GM12878 (cell line): Measurements from ENCODE around the gene FAM53B. TPM values are rescaled to one million over a fixed set of nuclear protein-coding genes. Genes with fewer than 3 reads are reported as not detected.

Experiments used
- BHLHE40 ChIP-seq, 2 experiments: fragments of 450-650 bp in 1 of 2; IDR thresholded peaks; 2 replicates each; pipeline ENCODE4 v1.6.1; 2011 to 2017; ENCODE audit warnings: low read depth in 2 of 2, borderline replicate concordance in 1 of 2, improper control_type of control experiment in 1 of 2, low read length in 1 of 2, mild to moderate bottlenecking in 1 of 2
- EGR1 ChIP-seq, 2 experiments: IDR thresholded peaks; 1 replicate in 1 of 2; 2 replicates in 1 of 2; pipeline ENCODE4 v1.6.1; 2011 to 2012; ENCODE audit warnings: low read depth in 2 of 2, low read length in 2 of 2, borderline replicate concordance in 1 of 2, mild to moderate bottlenecking in 1 of 2, moderate library complexity in 1 of 2
- ETV6 ChIP-seq, 2 experiments: fragments of 450-650 bp in 1 of 2; IDR thresholded peaks in 1 of 2; conservative IDR thresholded peaks in 1 of 2; 2 replicates each; pipeline ENCODE4 v1.6.1; 2014; ENCODE audit warnings: antibody characterized with exemption in 1 of 2, borderline replicate concordance in 1 of 2, low read depth in 1 of 2, mild to moderate bottlenecking in 1 of 2, moderate library complexity in 1 of 2
- GABPA ChIP-seq: IDR thresholded peaks from 2 replicates; pipeline ENCODE4 v1.6.1; 2014; ENCODE audit warnings: antibody characterized with exemption, low read depth, mild to moderate bottlenecking, inconsistent platforms
- IKZF1 ChIP-seq: fragments of 450-650 bp; conservative IDR thresholded peaks from 2 replicates; pipeline ENCODE4 v1.6.1; 2017; ENCODE audit warnings: antibody characterized with exemption, mild to moderate bottlenecking
- IRF4 ChIP-seq: IDR thresholded peaks from 2 replicates; pipeline ENCODE4 v1.6.1; 2011; ENCODE audit warnings: low read depth, low read length
- MTA2 ChIP-seq: fragments of 450-650 bp; IDR thresholded peaks from 2 replicates; pipeline ENCODE4 v1.6.1; 2016; ENCODE audit warnings: low read depth, mild to moderate bottlenecking, moderate library complexity
- MYB ChIP-seq: fragments of 150-350 bp; IDR thresholded peaks from 2 replicates; pipeline ENCODE4 v1.6.1; 2014; ENCODE audit warnings: mild to moderate bottlenecking, low read depth, low read length, borderline replicate concordance
- NFYA ChIP-seq: IDR thresholded peaks from 2 replicates; pipeline ENCODE4 v1.6.1; 2011; ENCODE audit warnings: low read depth, mild to moderate bottlenecking, low read length, improper control_type of control experiment, borderline replicate concordance
- NFYB ChIP-seq: IDR thresholded peaks from 2 replicates; pipeline ENCODE4 v1.6.1; 2011; ENCODE audit warnings: low read depth, mild to moderate bottlenecking, low read length, improper control_type of control experiment, moderate library complexity; ENCODE audit not compliant: insufficient read depth
- POLR2AphosphoS5 ChIP-seq: IDR thresholded peaks from 2 replicates; pipeline ENCODE4 v1.6.1; 2011; ENCODE audit warnings: mild to moderate bottlenecking, low read length, inconsistent platforms
- RFX5 ChIP-seq: IDR thresholded peaks from 2 replicates; pipeline ENCODE4 v1.6.1; 2011; ENCODE audit warnings: low read depth, low read length, improper control_type of control experiment
- RUNX3 ChIP-seq: IDR thresholded peaks from 2 replicates; pipeline ENCODE4 v1.6.1; 2012; ENCODE audit warnings: low read length, inconsistent platforms
- SIN3A ChIP-seq: IDR thresholded peaks from 2 replicates; pipeline ENCODE4 v1.6.1; 2012; ENCODE audit warnings: low read depth, low read length, improper control_type of control experiment
- TAF1 ChIP-seq: IDR thresholded peaks from 2 replicates; pipeline ENCODE4 v1.6.1; 2011; ENCODE audit warnings: mild to moderate bottlenecking, low read depth, low read length, borderline replicate concordance
- WRNIP1 ChIP-seq: IDR thresholded peaks from 2 replicates; pipeline ENCODE4 v1.6.1; 2011; ENCODE audit warnings: low read depth, low read length, improper control_type of control experiment, borderline replicate concordance
- ZNF217 ChIP-seq: fragments of 450-650 bp; IDR thresholded peaks from 2 replicates; pipeline ENCODE4 v1.6.1; 2017; ENCODE audit warnings: antibody characterized with exemption, mild to moderate bottlenecking
- polyA plus RNA-seq, 11 experiments: library from polyadenylated mRNA; depleted of rRNA in 4 of 11; unstranded in 6 of 11; stranded (reverse) in 5 of 11; fragments of >200 nt; fragmentation: Nextera tagmentation in 4 of 11; fragmentation: Illumina TruSeq in 1 of 11; extraction: Ambion mirVana in 4 of 11; extraction: Trizol in 1 of 11; gene quantifications; 1 replicate in 1 of 11; 2 replicates in 10 of 11; pipeline versions ENCODE4 v1.2.1 to v1.2.3, GENCODE V29; 2011 to 2016; ENCODE audit warnings: inconsistent platforms in 2 of 11, missing spikeins in 2 of 11, low read depth in 1 of 11
- total RNA-seq, 4 experiments: library from RNA; depleted of rRNA in 3 of 4; stranded (reverse); fragments of >200 nt in 3 of 4; fragmentation: Illumina TruSeq in 1 of 4; extraction: Trizol in 1 of 4; gene quantifications; 2 replicates each; pipeline versions ENCODE4 v1.2.1 to v1.2.3, GENCODE V29; 2013 to 2021
- TF ChIP-seq, protein P1 (sequence below): fragments of 450-650 bp; IDR thresholded peaks from 2 replicates; pipeline ENCODE4 v1.6.1; 2017; ENCODE audit warnings: mild to moderate bottlenecking, moderate library complexity
- TF ChIP-seq, protein P2 (sequence below): fragments of 450-650 bp; IDR thresholded peaks from 2 replicates; pipeline ENCODE4 v1.6.1; 2018; ENCODE audit warnings: borderline replicate concordance, mild to moderate bottlenecking; ENCODE audit not compliant: partially characterized antibody

Gene FAM53B
- total and polyA plus RNA-seq, 10 of the 15 experiments (the other 5 are each of a cell fraction or from before 2014, with no cell fraction given), result 0.05 to 26.3 (median 8.1) TPM

DNA sequence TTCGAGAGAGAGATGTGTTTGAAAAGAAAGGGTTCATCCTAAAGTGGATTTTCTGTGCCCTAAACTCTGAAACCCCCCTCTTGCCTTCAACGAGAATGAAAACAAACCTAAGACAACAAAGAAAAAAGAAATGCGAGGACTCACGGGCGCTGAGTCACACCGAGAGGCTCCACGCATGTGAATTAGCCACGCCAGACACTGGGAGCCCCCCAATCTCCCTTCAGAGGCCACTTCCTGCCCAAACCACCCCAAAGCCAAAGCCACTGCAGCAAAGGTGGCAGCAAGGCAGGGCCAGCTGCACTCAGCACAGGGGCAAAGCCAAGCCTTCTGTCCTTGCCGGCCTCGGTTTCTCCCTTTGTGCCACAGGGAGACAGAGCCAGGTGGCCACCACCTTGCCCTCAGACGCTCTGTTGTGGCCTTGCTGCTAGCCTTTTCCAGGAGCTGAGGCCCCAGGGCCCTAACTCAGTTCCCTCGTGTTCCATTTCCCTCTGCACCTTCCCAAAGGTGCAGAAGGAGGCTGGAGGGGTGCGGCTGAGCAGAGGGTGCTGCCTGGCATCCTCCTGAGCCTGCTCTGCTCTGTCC, 93.3 kb downstream of the FAM53B start (continued):
- TF ChIP-seq, protein P1, sequence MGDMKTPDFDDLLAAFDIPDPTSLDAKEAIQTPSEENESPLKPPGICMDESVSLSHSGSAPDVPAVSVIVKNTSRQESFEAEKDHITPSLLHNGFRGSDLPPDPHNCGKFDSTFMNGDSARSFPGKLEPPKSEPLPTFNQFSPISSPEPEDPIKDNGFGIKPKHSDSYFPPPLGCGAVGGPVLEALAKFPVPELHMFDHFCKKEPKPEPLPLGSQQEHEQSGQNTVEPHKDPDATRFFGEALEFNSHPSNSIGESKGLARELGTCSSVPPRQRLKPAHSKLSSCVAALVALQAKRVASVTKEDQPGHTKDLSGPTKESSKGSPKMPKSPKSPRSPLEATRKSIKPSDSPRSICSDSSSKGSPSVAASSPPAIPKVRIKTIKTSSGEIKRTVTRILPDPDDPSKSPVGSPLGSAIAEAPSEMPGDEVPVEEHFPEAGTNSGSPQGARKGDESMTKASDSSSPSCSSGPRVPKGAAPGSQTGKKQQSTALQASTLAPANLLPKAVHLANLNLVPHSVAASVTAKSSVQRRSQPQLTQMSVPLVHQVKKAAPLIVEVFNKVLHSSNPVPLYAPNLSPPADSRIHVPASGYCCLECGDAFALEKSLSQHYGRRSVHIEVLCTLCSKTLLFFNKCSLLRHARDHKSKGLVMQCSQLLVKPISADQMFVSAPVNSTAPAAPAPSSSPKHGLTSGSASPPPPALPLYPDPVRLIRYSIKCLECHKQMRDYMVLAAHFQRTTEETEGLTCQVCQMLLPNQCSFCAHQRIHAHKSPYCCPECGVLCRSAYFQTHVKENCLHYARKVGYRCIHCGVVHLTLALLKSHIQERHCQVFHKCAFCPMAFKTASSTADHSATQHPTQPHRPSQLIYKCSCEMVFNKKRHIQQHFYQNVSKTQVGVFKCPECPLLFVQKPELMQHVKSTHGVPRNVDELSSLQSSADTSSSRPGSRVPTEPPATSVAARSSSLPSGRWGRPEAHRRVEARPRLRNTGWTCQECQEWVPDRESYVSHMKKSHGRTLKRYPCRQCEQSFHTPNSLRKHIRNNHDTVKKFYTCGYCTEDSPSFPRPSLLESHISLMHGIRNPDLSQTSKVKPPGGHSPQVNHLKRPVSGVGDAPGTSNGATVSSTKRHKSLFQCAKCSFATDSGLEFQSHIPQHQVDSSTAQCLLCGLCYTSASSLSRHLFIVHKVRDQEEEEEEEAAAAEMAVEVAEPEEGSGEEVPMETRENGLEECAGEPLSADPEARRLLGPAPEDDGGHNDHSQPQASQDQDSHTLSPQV, result 0 out of 2 replicates have a peak, but pooled peaks have one; percentile 28
- TF ChIP-seq IKZF1, result peak; percentile 41; the same call in 1 of the 2 replicates
- TF ChIP-seq NFYA, result no peak
- peak; percentile 72 for TF ChIP-seq RUNX3
- TF ChIP-seq MYB, result no peak
- no peak for TF ChIP-seq TAF1
- no peak for TF ChIP-seq GABPA
- TF ChIP-seq RFX5, result no peak
- no peak for TF ChIP-seq POLR2AphosphoS5
- peak; percentile 70 for TF ChIP-seq MTA2
- peak; percentile 96 to 97 for TF ChIP-seq BHLHE40 (IDR thresholded peaks at IDR 0.05; ENCODE audit: borderline replicate concordance in 1 of 2, low read depth in 2 of 2, low read length in 1 of 2)
- no peak for TF ChIP-seq ETV6 (conservative IDR thresholded peaks at IDR 0.05 in 1 of 2, IDR thresholded peaks at IDR 0.05 in 1 of 2; ENCODE audit: borderline replicate concordance in 1 of 2, low read depth in 1 of 2)
- TF ChIP-seq ZNF217, result no peak
- peak; percentile 40; the same call in 1 of the 2 replicates for TF ChIP-seq IRF4
- no peak for TF ChIP-seq EGR1 (IDR thresholded peaks at IDR 0.05; ENCODE audit: borderline replicate concordance in 1 of 2, low read depth in 2 of 2, low read length in 2 of 2)
- TF ChIP-seq WRNIP1, result no peak
- TF ChIP-seq SIN3A, result 0 out of 2 replicates have a peak, but pooled peaks have one; percentile 18
- TF ChIP-seq, protein P2, sequence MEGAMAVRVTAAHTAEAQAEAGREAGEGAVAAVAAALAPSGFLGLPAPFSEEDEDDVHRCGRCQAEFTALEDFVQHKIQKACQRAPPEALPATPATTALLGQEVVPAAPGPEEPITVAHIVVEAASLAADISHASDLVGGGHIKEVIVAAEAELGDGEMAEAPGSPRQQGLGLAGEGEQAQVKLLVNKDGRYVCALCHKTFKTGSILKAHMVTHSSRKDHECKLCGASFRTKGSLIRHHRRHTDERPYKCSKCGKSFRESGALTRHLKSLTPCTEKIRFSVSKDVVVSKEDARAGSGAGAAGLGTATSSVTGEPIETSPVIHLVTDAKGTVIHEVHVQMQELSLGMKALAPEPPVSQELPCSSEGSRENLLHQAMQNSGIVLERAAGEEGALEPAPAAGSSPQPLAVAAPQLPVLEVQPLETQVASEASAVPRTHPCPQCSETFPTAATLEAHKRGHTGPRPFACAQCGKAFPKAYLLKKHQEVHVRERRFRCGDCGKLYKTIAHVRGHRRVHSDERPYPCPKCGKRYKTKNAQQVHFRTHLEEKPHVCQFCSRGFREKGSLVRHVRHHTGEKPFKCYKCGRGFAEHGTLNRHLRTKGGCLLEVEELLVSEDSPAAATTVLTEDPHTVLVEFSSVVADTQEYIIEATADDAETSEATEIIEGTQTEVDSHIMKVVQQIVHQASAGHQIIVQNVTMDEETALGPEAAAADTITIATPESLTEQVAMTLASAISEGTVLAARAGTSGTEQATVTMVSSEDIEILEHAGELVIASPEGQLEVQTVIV, result no peak
- no peak for TF ChIP-seq NFYB
